Measurements from ENCODE around the gene PRKN.

GRCh38 chr6:162331911-162332310 lies 395.7 kb downstream of the PRKN start:
- no peak for TF ChIP-seq CTCF (IDR thresholded peaks at IDR 0.05)
- no peak for TF ChIP-seq ZFX (IDR thresholded peaks at IDR 0.05; ENCODE audit: borderline replicate concordance)

Measured in 22Rv1 (cell line).